KOPT-K1 (cell line): Measurements from ENCODE around the gene SHROOM2.
"Not testable (repeated sequence)": the region's sequence is repeated elsewhere in the genome, so short reads cannot be mapped to it uniquely, and the experiment has no call there.

ENCODE experiments used
- H3K27ac ChIP-seq: fragments of 200-600 bp; sonication (generic); 2 replicates; pipeline ENCODE4 v1.5.1; 2016; ENCODE audit warnings: antibody characterized with exemption, mild to moderate bottlenecking, low read depth, low read length; ENCODE audit not compliant: poor library complexity, severe bottlenecking
- H3K36me3 ChIP-seq: fragments of 200-600 bp; sonication (generic); 2 replicates; pipeline ENCODE4 v1.5.1; 2017; ENCODE audit warnings: antibody characterized with exemption, mild to moderate bottlenecking, low read length, moderate library complexity; ENCODE audit not compliant: insufficient read depth
- H3K9me3 ChIP-seq: fragments of 200-600 bp; sonication (generic); 2 replicates; pipeline ENCODE4 v1.5.1; 2017; ENCODE audit warnings: antibody characterized with exemption, low read length, mild to moderate bottlenecking; ENCODE audit not compliant: insufficient read depth, poor library complexity, severe bottlenecking

Gene SHROOM2

DNA sequence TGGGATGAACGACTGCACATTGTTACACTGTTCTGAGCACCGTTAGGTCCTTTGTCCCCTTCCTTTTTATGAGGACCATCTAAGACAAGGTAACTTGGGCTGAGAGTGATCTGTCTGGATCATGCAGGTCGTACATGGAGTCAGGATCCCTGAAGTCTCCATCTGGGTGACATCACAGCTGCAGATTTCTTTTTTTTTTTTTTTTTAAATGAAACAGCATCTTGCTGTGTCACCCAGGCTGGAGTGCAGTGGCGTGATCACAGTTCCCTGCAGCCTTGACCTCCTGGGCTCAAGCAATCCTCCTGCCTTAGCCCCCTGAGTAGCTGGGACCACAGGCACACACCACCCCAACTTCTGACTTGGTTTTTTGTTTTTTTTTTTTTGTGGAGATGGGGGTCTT is 16.5 kb downstream of the SHROOM2 start:
- Histone ChIP-seq H3K36me3 (no peaks in the 10 kb centered on the region), H3K27ac (no peak overlapping the region), H3K9me3 (peaks cover 8% of the 10 kb centered on the region)

DNA sequence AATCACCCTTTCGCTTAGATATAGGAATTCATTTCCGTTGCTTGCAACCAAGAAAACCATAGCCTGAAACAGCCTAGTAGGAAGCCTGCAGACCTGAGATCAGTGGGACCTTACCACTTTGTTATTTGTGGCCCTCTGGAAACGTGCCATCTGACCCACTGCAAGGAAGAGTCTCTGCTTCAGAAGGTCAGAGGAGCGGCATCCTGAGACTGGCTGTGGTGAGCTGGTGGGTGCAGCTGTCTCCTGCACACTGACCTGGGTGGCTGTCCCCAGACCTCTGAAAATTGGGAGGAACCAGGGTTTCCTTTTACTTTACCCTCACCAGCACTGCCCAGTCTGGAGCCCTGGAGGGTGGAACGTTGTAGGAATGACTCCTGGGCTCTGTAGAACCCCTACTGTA is 18.2 kb downstream of the SHROOM2 start:
- no peak overlapping the region for H3K27ac ChIP-seq

DNA sequence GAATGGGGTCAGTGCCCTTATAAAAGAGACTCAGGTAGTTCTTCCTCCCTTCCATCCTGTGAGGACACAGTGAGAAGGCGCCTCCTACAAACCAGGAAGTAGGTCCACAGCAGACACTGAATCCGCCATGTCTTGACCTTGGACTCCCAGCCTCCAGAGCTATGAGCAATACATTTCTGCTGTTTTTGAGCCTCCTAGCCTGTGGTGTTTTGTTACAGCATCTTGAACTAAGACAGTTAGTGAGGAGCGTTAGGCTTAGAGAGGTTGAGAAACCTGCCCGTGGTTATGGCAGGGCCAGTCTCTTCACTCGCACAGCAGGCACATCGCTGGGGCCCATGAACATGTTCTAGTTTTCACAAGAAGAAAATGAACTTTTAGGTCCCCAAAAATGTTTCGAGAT is 19.7 kb downstream of the SHROOM2 start:
- Histone ChIP-seq H3K27ac (no peak overlapping the region), H3K9me3 (no peaks in the 10 kb centered on the region), H3K36me3 (no peaks in the 10 kb centered on the region)

More for the DNA sequence above, 18.2 kb downstream of the SHROOM2 start:
- Histone ChIP-seq H3K9me3 (peaks cover 8% of the 10 kb centered on the region), H3K36me3 (no peaks in the 10 kb centered on the region)

DNA sequence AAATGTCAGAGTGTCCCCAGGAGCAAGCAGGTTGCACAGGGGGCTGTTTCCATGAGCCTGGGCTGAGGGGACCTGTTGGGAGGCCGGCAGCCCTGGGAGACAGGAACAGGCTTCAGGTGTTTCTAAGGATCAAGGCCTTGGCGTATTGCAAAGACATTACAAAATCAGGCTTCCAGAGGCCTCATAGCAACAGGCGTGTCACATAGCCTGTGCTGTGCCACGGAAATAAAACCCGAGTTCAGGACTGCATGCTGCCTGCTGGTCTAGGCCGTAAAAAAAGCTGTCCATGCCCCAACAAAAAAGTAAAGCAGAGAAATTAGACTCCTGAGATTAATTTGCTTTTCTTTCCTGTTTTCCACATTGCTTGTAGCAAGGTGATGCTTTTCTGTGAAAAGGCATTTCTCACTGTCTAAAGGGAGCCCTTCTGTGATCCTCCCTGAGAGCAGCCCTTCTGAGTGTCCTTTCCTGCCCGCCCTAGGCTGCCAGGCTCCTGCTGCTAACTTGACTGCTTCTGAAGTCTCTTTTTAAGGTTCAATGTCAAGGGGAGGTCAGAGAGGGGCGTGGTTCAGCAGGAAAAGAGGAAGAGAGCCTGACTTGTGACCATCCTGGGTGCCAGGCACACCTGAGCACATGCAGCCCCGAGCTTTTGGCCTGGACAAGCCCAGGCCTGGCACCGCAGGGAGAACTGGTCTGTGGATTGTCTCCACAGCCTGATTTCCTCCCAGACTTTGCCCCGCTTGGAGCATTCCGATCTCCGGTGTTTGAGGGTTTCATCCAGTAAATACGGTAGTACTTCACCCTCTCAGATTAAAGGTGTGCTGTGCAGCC is 21.3 kb downstream of the SHROOM2 start:
- H3K27ac ChIP-seq, result no peak overlapping the region
- H3K36me3 ChIP-seq, result no peaks in the 10 kb centered on the region
- H3K9me3 ChIP-seq, result no peaks in the 10 kb centered on the region

DNA sequence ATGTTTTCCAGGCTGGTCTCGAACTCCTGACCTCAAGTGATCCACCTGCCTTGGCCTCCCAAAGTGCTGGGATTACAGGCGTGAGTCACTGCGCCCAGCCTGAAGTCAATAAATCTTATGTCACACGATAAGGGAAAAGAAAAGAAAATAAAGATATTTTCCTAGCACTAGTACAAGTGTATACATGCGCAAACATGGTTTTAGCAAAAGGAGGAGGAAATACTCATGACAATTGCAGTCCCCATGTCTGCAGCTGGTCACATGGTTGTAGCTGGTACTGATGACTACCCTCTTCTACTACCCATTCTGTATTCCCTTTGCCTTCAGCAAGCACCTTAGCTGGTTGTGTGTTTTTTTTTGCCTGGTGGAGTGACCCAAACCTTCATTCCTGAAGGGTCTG is 23.6 kb downstream of the SHROOM2 start:
- H3K9me3 ChIP-seq, H3K36me3 ChIP-seq, H3K27ac ChIP-seq: not testable (repeated sequence)

DNA sequence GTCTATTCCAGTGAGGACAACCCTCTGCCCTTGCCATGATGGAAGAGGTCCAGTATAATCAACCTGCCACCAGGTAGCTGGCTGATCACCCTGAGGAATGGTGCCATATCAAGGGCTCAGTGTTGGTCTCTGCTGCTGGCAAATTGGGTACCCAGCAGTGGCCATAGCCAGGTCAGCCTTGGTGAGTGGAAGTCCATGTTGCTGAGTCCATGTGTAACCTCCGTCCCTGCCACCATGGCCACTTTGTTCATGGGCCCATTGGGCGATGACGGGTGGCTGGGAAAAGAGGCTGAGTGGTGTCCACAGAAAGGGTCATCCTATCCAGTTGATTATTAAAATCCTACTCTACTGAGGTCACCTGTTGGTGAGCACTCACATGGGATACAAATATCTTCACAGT is 24.9 kb downstream of the SHROOM2 start:
- not testable (repeated sequence) for H3K27ac ChIP-seq, H3K9me3 ChIP-seq, H3K36me3 ChIP-seq

- no peaks in the 10 kb centered on the region for H3K9me3 ChIP-seq
- H3K36me3 ChIP-seq, result no peaks in the 10 kb centered on the region
Observed at GRCh38 chrX:9816084-9816700, 30.0 kb downstream of the SHROOM2 start.

GRCh38 chrX:9821572-9821971 is 35.3 kb downstream of the SHROOM2 start:
- no peak overlapping the region for H3K27ac ChIP-seq
- H3K9me3 ChIP-seq, result no peaks in the 10 kb centered on the region
- no peaks in the 10 kb centered on the region for H3K36me3 ChIP-seq

More at GRCh38 chrX:9816084-9816700, 30.0 kb downstream of the SHROOM2 start:
- no peak overlapping the region for H3K27ac ChIP-seq

DNA sequence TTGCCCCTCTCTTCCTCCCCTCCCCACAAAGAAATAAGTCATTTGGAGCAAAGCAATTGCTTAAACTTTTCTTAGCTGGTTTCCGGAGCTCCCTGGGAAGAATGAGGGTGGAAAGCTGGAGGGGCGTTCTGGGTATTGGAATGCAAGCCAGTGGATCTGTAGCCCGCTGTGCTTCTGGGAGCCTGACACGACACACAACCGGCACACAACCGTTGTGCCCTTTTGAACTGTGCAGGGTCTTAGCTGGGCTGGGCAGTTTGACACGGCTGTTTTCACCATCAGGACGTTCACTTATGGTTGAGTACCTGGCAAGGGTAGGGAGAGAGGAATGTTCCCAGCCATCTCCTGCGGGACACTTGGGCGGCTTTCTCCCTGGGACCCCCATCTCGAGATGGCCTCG is 38.3 kb downstream of the SHROOM2 start:
- Histone ChIP-seq H3K27ac (no peak overlapping the region), H3K36me3 (no peaks in the 10 kb centered on the region), H3K9me3 (no peaks in the 10 kb centered on the region)

- Histone ChIP-seq H3K9me3 (no peaks in the 10 kb centered on the region), H3K36me3 (no peaks in the 10 kb centered on the region), H3K27ac (no peak overlapping the region)
Observed at GRCh38 chrX:9825129-9825790, 39.0 kb downstream of the SHROOM2 start.

DNA sequence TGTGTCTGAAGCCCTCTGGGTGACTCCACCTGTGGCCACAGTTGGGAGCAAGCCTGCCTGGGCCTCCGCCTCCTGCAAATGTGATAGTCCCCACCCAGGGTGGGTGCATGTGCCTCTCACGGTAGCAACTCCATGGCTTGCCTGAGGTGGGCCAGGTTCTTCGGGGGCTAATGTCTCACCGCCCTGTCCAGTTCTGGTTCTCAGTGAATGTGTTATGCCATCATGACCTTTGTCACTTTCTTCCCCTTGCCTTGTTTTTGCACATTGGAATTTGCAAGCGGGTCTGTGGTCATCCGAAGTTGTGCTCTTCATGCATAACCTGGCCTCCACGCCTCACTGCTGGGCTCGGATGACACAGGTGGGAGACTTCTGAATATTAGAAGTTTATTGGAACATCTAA is 39.7 kb downstream of the SHROOM2 start:
- no peaks in the 10 kb centered on the region for H3K9me3 ChIP-seq
- no peak overlapping the region for H3K27ac ChIP-seq
- no peaks in the 10 kb centered on the region for H3K36me3 ChIP-seq

GRCh38 chrX:9829308-9830267 is 43.4 kb downstream of the SHROOM2 start:
- no peaks in the 10 kb centered on the region for H3K36me3 ChIP-seq
- no peaks in the 10 kb centered on the region for H3K9me3 ChIP-seq
- H3K27ac ChIP-seq, result no peak overlapping the region

GRCh38 chrX:9832811-9833210 is 46.6 kb downstream of the SHROOM2 start:
- H3K27ac ChIP-seq, result no peak overlapping the region
- no peaks in the 10 kb centered on the region for H3K9me3 ChIP-seq
- no peaks in the 10 kb centered on the region for H3K36me3 ChIP-seq

- no peak overlapping the region for H3K27ac ChIP-seq
- H3K9me3 ChIP-seq, result no peaks in the 10 kb centered on the region
- no peaks in the 10 kb centered on the region for H3K36me3 ChIP-seq
Observed at GRCh38 chrX:9835585-9836210, 49.5 kb downstream of the SHROOM2 start.
